ENCODE results near the gene ANO7. TPM values are rescaled to one million over a fixed set of nuclear protein-coding genes. Genes with fewer than 3 reads are reported as not detected.
A peak's percentile ranks its signal among the peaks of the same experiment; 100 is the strongest.

Gene ANO7
- total and polyA plus RNA-seq, 2 of the 13 experiments (the other 11 are each of a cell fraction or from before 2014, with no cell fraction given), result 4.1 to 4.9 TPM

GRCh38 chr2:241149675-241149924 lies 38.9 kb upstream of the ANO7 start (continued):
- TF ChIP-seq ZBTB39 (CRISPR knock-in tag; IDR thresholded peaks at IDR 0.05) (no peak), ZHX1 (CRISPR knock-in tag; IDR thresholded peaks at IDR 0.05; ENCODE audit: low read depth) (no peak), NPAS2 (CRISPR knock-in tag; IDR thresholded peaks at IDR 0.05; ENCODE audit: borderline replicate concordance) (no peak), EHMT2 (IDR thresholded peaks at IDR 0.05; ENCODE audit: borderline replicate concordance, low read depth, low read length) (no peak), ZFP62 (CRISPR knock-in tag; IDR thresholded peaks at IDR 0.05) (no peak), NFIB (CRISPR knock-in tag; IDR thresholded peaks at IDR 0.05; ENCODE audit: borderline replicate concordance) (no peak), RBM22 (optimal IDR thresholded peaks at IDR 0.05; ENCODE audit: low read length) (no peak), ZNF569 (CRISPR knock-in tag; IDR thresholded peaks at IDR 0.05; ENCODE audit: borderline replicate concordance) (no peak), DR1 (CRISPR knock-in tag; IDR thresholded peaks at IDR 0.05) (no peak), SNAPC5 (CRISPR knock-in tag; IDR thresholded peaks at IDR 0.05; ENCODE audit: borderline replicate concordance) (no peak), DRAP1 (CRISPR knock-in tag; IDR thresholded peaks at IDR 0.05) (no peak), ZNF720 (CRISPR knock-in tag; IDR thresholded peaks at IDR 0.05) (no peak), BATF2 (CRISPR knock-in tag; IDR thresholded peaks at IDR 0.05) (no peak), ZNF619 (CRISPR knock-in tag; IDR thresholded peaks at IDR 0.05) (no peak), NFE2 (CRISPR knock-in tag; IDR thresholded peaks at IDR 0.05) (no peak), SNAI1 (CRISPR knock-in tag; IDR thresholded peaks at IDR 0.05; ENCODE audit: borderline replicate concordance) (no peak), NR1H2 (CRISPR knock-in tag; IDR thresholded peaks at IDR 0.05; ENCODE audit: borderline replicate concordance, low read depth) (no peak), ZNF30 (CRISPR knock-in tag; IDR thresholded peaks at IDR 0.05) (no peak), CENPX (CRISPR knock-in tag; IDR thresholded peaks at IDR 0.05) (no peak), ZNF224 (CRISPR knock-in tag; IDR thresholded peaks at IDR 0.05) (0 out of 2 replicates have a peak, but pooled peaks have one; percentile 47), ZNF780A (CRISPR knock-in tag; IDR thresholded peaks at IDR 0.05) (no peak), JARID2 (CRISPR knock-in tag; IDR thresholded peaks at IDR 0.05; ENCODE audit: insufficient replicate concordance) (no peak), PHF21A (CRISPR knock-in tag; IDR thresholded peaks at IDR 0.05) (0 out of 2 replicates have a peak, but pooled peaks have one; percentile 34)
